NAMALWA (cell line): Measurements from ENCODE around the gene LAP3.
A peak's percentile ranks its signal among the peaks of the same experiment; 100 is the strongest.
"Not testable (repeated sequence)": the region's sequence is repeated elsewhere in the genome, so short reads cannot be mapped to it uniquely, and the experiment has no call there.

Source experiments
- DNase-seq: peaks from one replicate; pipeline ENCODE4 v3.0.0-alpha.2; 2015; ENCODE audit warnings: low spot score

Gene LAP3

GRCh38 chr4:17576932-17577664 lies at the start of gene LAP3:
TSS of gene LAP3 (plus strand) at chr4:17577198. CDS start at chr4:17577466, 268 bp downstream.
- peak; percentile 97 for DNase-seq

- no peak for DNase-seq
These were observed 48.3 kb upstream of the LAP3 start for GRCh38 chr4:17528551-17529165.

GRCh38 chr4:17531538-17532285 lies 45.3 kb upstream of the LAP3 start:
- no peak for DNase-seq

GRCh38 chr4:17534705-17535104 lies 42.3 kb upstream of the LAP3 start:
- DNase-seq: no peak

GRCh38 chr4:17535242-17535641 lies 41.8 kb upstream of the LAP3 start:
- DNase-seq: no peak

GRCh38 chr4:17535906-17536305 lies 41.1 kb upstream of the LAP3 start:
- peak; percentile 50 for DNase-seq

- DNase-seq: not testable (repeated sequence)
These were observed 39.9 kb upstream of the LAP3 start for GRCh38 chr4:17537060-17537459.

- no peak for DNase-seq
These were observed 32.8 kb upstream of the LAP3 start for GRCh38 chr4:17544205-17544604.

- DNase-seq: no peak
These were observed 32.2 kb upstream of the LAP3 start for GRCh38 chr4:17544831-17545234.

GRCh38 chr4:17545374-17546140 lies 31.4 kb upstream of the LAP3 start:
- no peak for DNase-seq

- DNase-seq: no peak
These were observed 30.8 kb upstream of the LAP3 start for GRCh38 chr4:17546222-17546621.

GRCh38 chr4:17546678-17547077 lies 30.3 kb upstream of the LAP3 start:
- DNase-seq: no peak

GRCh38 chr4:17550549-17550948 lies 26.4 kb upstream of the LAP3 start:
- no peak for DNase-seq

- no peak for DNase-seq
These were observed 24.6 kb upstream of the LAP3 start for GRCh38 chr4:17552427-17552826.

GRCh38 chr4:17554568-17554967 lies 22.4 kb upstream of the LAP3 start:
- DNase-seq: no peak

GRCh38 chr4:17556498-17556897 lies 20.5 kb upstream of the LAP3 start:
- no peak for DNase-seq

- DNase-seq: no peak
These were observed 19.1 kb upstream of the LAP3 start for GRCh38 chr4:17557880-17558279.

GRCh38 chr4:17558941-17559708 lies 17.9 kb upstream of the LAP3 start:
- DNase-seq: no peak

GRCh38 chr4:17559709-17560048 lies 17.3 kb upstream of the LAP3 start:
- DNase-seq: no peak

- no peak for DNase-seq
These were observed 16.8 kb upstream of the LAP3 start for GRCh38 chr4:17560065-17560673.

GRCh38 chr4:17561195-17561909 lies 15.6 kb upstream of the LAP3 start:
- DNase-seq: no peak
